K562 (cell line): Measurements from ENCODE around the gene PMP22. TPM values are rescaled to one million over a fixed set of nuclear protein-coding genes. Genes with fewer than 3 reads are reported as not detected.

Source experiments
- BCOR ChIP-seq: fragments of 450-650 bp; IDR thresholded peaks from 2 replicates; pipeline ENCODE4 v1.6.1; 2016
- CEBPB ChIP-seq: fragments of 450-650 bp; IDR thresholded peaks from 2 replicates; pipeline ENCODE4 v1.6.1; 2016; ENCODE audit warnings: missing genetic modification characterization, missing compliant biosample characterization
- FOSL1 ChIP-seq: fragments of 200-800 bp; sonication (Bioruptor generic); conservative IDR thresholded peaks from 2 replicates; pipeline ENCODE4 v1.6.1; 2016; ENCODE audit warnings: missing genetic modification characterization, missing compliant biosample characterization
- GABPA ChIP-seq: fragments of 200-800 bp; sonication (Bioruptor generic); conservative IDR thresholded peaks from 2 replicates; pipeline ENCODE4 v1.6.1; 2016; ENCODE audit warnings: low read depth, missing genetic modification characterization, missing compliant biosample characterization
- HMGN3 ChIP-seq: IDR thresholded peaks from 2 replicates; pipeline ENCODE4 v1.6.1; 2011; ENCODE audit warnings: borderline replicate concordance, low read depth, mild to moderate bottlenecking, mixed read lengths, low read length; ENCODE audit not compliant: insufficient read length; ENCODE audit errors: extremely low read depth
- HNRNPH1 ChIP-seq: fragments of 200-400 bp; formaldehyde crosslinking; optimal IDR thresholded peaks from 2 replicates; pipeline ENCODE3; 2017; ENCODE audit warnings: low read depth, mild to moderate bottlenecking, low read length, moderate library complexity
- LARP7 ChIP-seq: fragments of 450-650 bp; IDR thresholded peaks from 2 replicates; pipeline ENCODE4 v1.6.1; 2016
- NR3C1 ChIP-seq: sonication (generic); formaldehyde crosslinking; IDR thresholded peaks from 2 replicates; pipeline ENCODE4 v1.8.1; 2022; ENCODE audit warnings: missing genetic modification reagents
- PHB ChIP-seq: fragments of 250-450 bp; sonication (Bioruptor Pico); IDR thresholded peaks from 2 replicates; pipeline ENCODE4 v1.5.0; 2021
- RAD21 ChIP-seq, 2 experiments: fragments of 250-450 bp in 1 of 2; fragments of 450-650 bp in 1 of 2; sonication (Bioruptor Pico) in 1 of 2; formaldehyde crosslinking in 1 of 2; IDR thresholded peaks in 1 of 2; conservative IDR thresholded peaks in 1 of 2; 2 replicates each; pipeline versions ENCODE4 v1.4.0 to v1.8.0; 2020 to 2022; ENCODE audit warnings: mild to moderate bottlenecking in 2 of 2, moderate library complexity in 1 of 2
- RBM22 ChIP-seq: fragments of 200-400 bp; formaldehyde crosslinking; IDR thresholded peaks from 2 replicates; pipeline ENCODE4 v1.6.1; 2018; ENCODE audit warnings: low read length, low read depth; ENCODE audit not compliant: poor library complexity, severe bottlenecking
- RREB1 ChIP-seq: fragments of 250-450 bp; sonication (Bioruptor Pico); IDR thresholded peaks from 2 replicates; pipeline ENCODE4 v1.4.0; 2020
- SETDB1 ChIP-seq: IDR thresholded peaks from one replicate; pipeline ENCODE4 v1.6.1; 2012; ENCODE audit warnings: low read length, control low read depth, inconsistent platforms
- SRSF9 ChIP-seq: fragments of 200-400 bp; formaldehyde crosslinking; IDR thresholded peaks from 2 replicates; pipeline ENCODE4 v1.6.1; 2017; ENCODE audit warnings: low read depth, low read length, borderline replicate concordance
- ZNF146 ChIP-seq: IDR thresholded peaks from one replicate; pipeline ENCODE4 v1.6.1; 2018; ENCODE audit warnings: missing compliant biosample characterization; ENCODE audit not compliant: unreplicated experiment
- ZNF184 ChIP-seq: sonication (generic); formaldehyde crosslinking; IDR thresholded peaks from 2 replicates; pipeline ENCODE4 v1.5.0; 2020; ENCODE audit warnings: missing genetic modification reagents
- ZNF324 ChIP-seq: fragments of 250-450 bp; sonication (Bioruptor Pico); IDR thresholded peaks from 2 replicates; pipeline ENCODE4 v1.4.0; 2020; ENCODE audit warnings: mild to moderate bottlenecking
- ZSCAN32 ChIP-seq: fragments of 450-650 bp; formaldehyde crosslinking; IDR thresholded peaks from 2 replicates; pipeline ENCODE4 v1.4.0; 2020; ENCODE audit warnings: mild to moderate bottlenecking, moderate library complexity
- polyA plus RNA-seq, 8 experiments: library from polyadenylated mRNA; depleted of rRNA in 4 of 8; stranded (reverse) in 5 of 8; unstranded in 3 of 8; fragments of >200 nt; fragmentation: Nextera tagmentation in 2 of 8; fragmentation: Illumina TruSeq in 1 of 8; extraction: Ambion mirVana in 2 of 8; extraction: Trizol in 1 of 8; gene quantifications; 2 replicates each; pipeline versions ENCODE4 v1.2.1 to v1.2.3, GENCODE V29; 2011 to 2014; ENCODE audit warnings: inconsistent platforms in 1 of 8, missing spikeins in 1 of 8
- total RNA-seq, 7 experiments: library from RNA; depleted of rRNA in 6 of 7; stranded (reverse); fragments of >200 nt in 6 of 7; fragmentation: Illumina TruSeq in 2 of 7; extraction: Trizol in 2 of 7; gene quantifications; 2 replicates each; pipeline versions ENCODE4 v1.2.1 to v1.2.3, GENCODE V29; 2011 to 2021; ENCODE audit warnings: low replicate concordance in 1 of 7
- TF ChIP-seq, protein P1 (sequence below): fragments of 250-450 bp; sonication (Bioruptor Pico); IDR thresholded peaks from 2 replicates; pipeline ENCODE4 v1.8.0; 2022; ENCODE audit warnings: moderate library complexity, mild to moderate bottlenecking, inconsistent platforms
- TF ChIP-seq, protein P2 (sequence below): fragments of 250-450 bp; sonication (Bioruptor Pico); IDR thresholded peaks from 2 replicates; pipeline ENCODE4 v1.5.0; 2021; ENCODE audit warnings: mild to moderate bottlenecking, moderate library complexity

The PMP22 gene
- total and polyA plus RNA-seq, 9 of the 15 experiments (the other 6 are each of a cell fraction or from before 2014, with no cell fraction given), result 12.6 to 62.3 (median 25.8) TPM

GRCh38 chr17:15257258-15257788, 7.8 kb downstream of the PMP22 start (continued):
- TF ChIP-seq RREB1 (no peak), BCOR (0 out of 2 replicates have a peak, but pooled peaks have one; percentile 25), ZNF184 (no peak), GABPA (tag) (peak; percentile 57; the same call in 1 of the 2 replicates), ZNF146 (CRISPR knock-in tag) (no peak), FOSL1 (tag) (0 out of 2 replicates have a peak, but pooled peaks have one; percentile 20), ZSCAN32 (CRISPR knock-in tag) (no peak), NR3C1 (no peak), SETDB1 (no peak), PHB (no peak), SRSF9 (no peak), RAD21 (CRISPR knock-in tag; conservative IDR thresholded peaks at IDR 0.05 in 1 of 2, IDR thresholded peaks at IDR 0.05 in 1 of 2) (peak; percentile 33 to 54; a peak in 3 of 4 replicates), LARP7 (no peak), HNRNPH1 (no peak), ZNF324 (CRISPR knock-in tag) (no peak), HMGN3 (no peak), RBM22 (no peak), CEBPB (no peak)
- TF ChIP-seq, protein P1, sequence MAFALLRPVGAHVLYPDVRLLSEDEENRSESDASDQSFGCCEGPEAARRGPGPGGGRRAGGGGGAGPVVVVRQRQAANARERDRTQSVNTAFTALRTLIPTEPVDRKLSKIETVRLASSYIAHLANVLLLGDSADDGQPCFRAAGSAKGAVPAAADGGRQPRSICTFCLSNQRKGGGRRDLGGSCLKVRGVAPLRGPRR (CRISPR knock-in tag), result no peak
- TF ChIP-seq, protein P2, sequence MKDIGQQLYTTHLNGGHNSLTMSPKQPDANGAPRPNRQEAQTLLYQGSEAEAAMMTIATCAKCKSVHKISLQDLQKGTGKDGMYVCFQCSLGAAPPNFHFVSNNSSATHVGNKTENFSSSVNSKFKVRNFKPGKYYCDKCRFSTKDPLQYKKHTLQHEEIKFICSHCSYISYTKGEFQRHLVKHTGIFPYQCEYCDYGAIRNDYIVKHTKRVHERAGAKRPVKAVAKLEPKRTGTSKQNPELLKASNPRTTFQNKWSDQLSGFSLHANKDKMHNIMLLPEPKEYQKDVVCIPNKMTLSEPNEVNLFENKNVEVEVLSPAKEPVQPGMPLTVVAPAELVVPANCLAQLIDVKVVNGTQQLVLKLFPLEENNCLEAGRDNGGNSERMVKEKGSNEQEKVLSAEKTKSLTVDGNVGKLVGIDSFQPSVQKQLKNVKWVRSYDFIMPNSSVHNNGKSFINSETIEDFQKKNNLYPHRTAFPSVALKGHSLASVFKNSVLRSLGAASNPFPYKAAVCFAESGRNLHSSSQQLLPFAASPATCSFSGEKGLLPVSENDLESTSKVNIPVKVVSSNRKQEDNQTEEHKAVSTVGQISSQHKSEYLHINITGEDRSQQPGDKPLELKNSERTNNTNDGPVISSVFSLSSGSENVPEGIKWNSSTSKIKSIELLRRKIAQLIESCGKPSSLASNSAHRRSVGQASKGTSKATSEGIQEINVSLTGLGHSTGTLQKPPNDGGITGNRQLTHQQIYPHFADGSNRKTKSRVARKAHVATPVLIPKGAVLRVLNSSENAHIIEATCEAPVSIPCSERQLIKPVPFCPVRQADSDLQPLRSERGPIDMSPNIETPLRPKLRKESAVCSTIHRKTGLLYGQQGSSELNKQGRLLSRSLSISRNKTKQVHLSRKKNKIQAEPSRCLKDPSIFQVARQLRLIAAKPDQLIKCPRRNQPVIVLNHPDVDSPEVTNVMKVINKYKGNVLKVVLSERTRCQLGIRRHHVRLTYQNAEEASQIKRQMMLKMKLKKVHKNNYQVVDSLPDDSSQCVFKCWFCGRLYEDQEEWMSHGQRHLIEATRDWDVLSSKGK (CRISPR knock-in tag), result no peak
